Effector memory CD4-positive, alpha-beta T cell (primary cell): ENCODE data around the gene PHF11.

Source experiments
- DNase-seq, 3 donors: peaks; one replicate each; pipeline ENCODE4 v3.0.0-alpha.2; 2020
- H3K27ac ChIP-seq: 2 replicates; pipeline ENCODE4 v1.7.0; 2013; ENCODE audit warnings: mild to moderate bottlenecking, low read length, moderate library complexity; ENCODE audit not compliant: insufficient read depth, poor library complexity, severe bottlenecking
- H3K27me3 ChIP-seq: replicated peaks from 2 replicates; pipeline ENCODE4 v1.7.0; 2013; ENCODE audit warnings: mild to moderate bottlenecking, low read length; ENCODE audit not compliant: insufficient read depth, control insufficient read depth, poor library complexity, severe bottlenecking
- H3K36me3 ChIP-seq: 2 replicates; pipeline ENCODE4 v1.7.0; 2013; ENCODE audit warnings: mild to moderate bottlenecking, low read length, moderate library complexity; ENCODE audit not compliant: control insufficient read depth, insufficient read depth
- H3K4me1 ChIP-seq: 2 replicates; pipeline ENCODE4 v1.7.0; 2013; ENCODE audit warnings: low read length, mild to moderate bottlenecking; ENCODE audit not compliant: control insufficient read depth, insufficient read depth, poor library complexity, severe bottlenecking
- H3K4me3 ChIP-seq: 2 replicates; pipeline ENCODE4 v1.7.0; 2013; ENCODE audit warnings: low read length, low read depth, mild to moderate bottlenecking; ENCODE audit not compliant: insufficient read depth, poor library complexity, severe bottlenecking
- H3K9me3 ChIP-seq: 2 replicates; pipeline ENCODE4 v1.7.0; 2013; ENCODE audit warnings: mild to moderate bottlenecking, low read length, moderate library complexity; ENCODE audit not compliant: control insufficient read depth

Gene PHF11

DNA sequence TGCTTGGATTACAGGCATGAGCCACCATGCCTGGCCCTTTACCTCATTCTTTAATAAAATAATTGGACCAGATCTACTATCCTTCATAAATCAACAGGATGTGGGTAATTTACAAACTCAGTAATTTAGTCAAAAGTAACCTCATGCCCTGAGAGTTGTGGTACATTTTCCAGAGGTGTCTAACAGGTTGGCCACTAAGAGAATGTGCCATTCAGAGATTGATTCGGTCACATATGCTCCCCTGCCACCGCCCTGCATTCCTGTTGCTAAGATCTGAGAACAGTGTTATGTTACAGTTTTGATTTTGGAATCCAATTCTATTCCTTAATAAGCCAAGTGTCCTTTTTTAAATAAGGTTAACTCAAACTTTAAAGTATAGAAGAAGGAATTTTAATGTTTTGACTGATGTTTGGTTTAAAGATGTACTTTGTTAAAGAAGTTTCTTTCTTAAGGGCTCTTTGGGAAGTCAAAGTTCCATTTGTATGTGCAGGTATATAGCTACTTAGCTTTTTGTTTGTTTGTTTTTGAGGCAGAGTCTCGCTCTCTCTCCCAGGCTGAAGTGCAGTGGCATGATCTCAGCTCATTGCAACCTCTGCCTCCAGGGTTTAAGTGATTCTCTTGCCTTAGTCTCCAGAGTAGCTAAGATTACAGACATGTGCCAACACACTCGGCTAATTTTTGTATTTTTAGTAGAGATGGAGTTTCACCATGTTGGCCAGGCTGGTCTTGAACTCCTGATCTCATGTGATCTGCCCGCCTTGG, 29.2 kb downstream of the PHF11 start:
- Histone ChIP-seq H3K27ac (no peak overlapping the region), H3K9me3 (no peaks in the 10 kb centered on the region), H3K4me3 (no peak overlapping the region), H3K36me3 (peaks cover 28% of the 10 kb centered on the region), H3K4me1 (no peaks in the 10 kb centered on the region), H3K27me3 (no peaks in the 10 kb centered on the region)
- DNase-seq, result no peak

DNA sequence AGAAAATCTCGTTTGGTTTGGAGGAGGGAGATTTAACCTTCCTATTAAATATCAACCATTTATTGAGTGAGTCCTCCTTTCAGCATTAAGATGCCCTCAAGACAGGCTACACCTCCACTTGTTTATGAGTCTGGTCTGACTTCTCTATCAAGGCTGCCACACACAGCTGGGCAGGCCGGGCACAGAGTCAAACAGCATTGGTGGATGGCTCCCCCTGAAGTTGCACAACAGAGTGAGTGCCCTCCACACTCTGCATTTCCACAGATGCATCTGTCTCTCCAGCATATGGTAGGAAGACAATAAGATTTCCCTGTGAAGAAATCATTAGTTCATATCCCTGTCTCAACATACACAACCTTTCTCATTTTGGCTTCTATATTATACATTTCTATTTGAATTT, 31.4 kb downstream of the PHF11 start:
- no peak overlapping the region for H3K27ac ChIP-seq
- H3K27me3 ChIP-seq, result no peaks in the 10 kb centered on the region
- peaks cover 17% of the 10 kb centered on the region for H3K36me3 ChIP-seq
- no peaks in the 10 kb centered on the region for H3K4me1 ChIP-seq
- H3K4me3 ChIP-seq, result no peak overlapping the region
- DNase-seq, result no peak
- H3K9me3 ChIP-seq, result no peaks in the 10 kb centered on the region

GRCh38 chr13:49528161-49528560, 32.4 kb downstream of the PHF11 start:
- Histone ChIP-seq H3K36me3 (peaks cover 11% of the 10 kb centered on the region), H3K27ac (no peak overlapping the region)

GRCh38 chr13:49530457-49530856, 34.7 kb downstream of the PHF11 start:
- Histone ChIP-seq H3K36me3 (peaks cover 5% of the 10 kb centered on the region), H3K27ac (no peak overlapping the region), H3K27me3 (no peaks in the 10 kb centered on the region), H3K4me3 (no peak overlapping the region), H3K9me3 (no peaks in the 10 kb centered on the region), H3K4me1 (no peaks in the 10 kb centered on the region)
- no peak for DNase-seq

More at GRCh38 chr13:49528161-49528560, 32.4 kb downstream of the PHF11 start:
- Histone ChIP-seq H3K4me3 (no peak overlapping the region), H3K27me3 (no peaks in the 10 kb centered on the region), H3K9me3 (no peaks in the 10 kb centered on the region), H3K4me1 (no peaks in the 10 kb centered on the region)
- no peak for DNase-seq

DNA sequence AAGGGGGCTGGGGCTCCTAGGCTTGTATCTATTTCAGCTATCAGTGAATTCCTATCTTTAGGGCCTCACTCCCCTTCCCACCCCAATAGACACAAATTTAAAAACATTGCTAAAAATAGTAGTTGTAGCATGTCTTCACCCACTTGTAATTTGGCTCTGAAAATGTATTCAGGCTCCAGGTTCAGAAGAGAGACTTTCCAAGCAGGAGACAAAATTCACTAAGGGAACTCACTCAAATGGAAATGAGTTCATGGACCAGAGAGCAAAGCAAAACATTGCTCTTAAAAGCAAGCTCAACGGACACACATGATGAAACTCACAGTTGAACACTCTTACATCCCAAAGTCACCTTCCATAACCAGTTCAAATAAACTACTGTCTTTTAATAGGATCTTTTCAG, 36.8 kb downstream of the PHF11 start:
- H3K4me1 ChIP-seq, result no peaks in the 10 kb centered on the region
- H3K27ac ChIP-seq, result no peak overlapping the region
- no peak for DNase-seq
- no peak overlapping the region for H3K4me3 ChIP-seq
- no peaks in the 10 kb centered on the region for H3K27me3 ChIP-seq
- no peaks in the 10 kb centered on the region for H3K9me3 ChIP-seq
- H3K36me3 ChIP-seq, result peaks cover 5% of the 10 kb centered on the region

DNA sequence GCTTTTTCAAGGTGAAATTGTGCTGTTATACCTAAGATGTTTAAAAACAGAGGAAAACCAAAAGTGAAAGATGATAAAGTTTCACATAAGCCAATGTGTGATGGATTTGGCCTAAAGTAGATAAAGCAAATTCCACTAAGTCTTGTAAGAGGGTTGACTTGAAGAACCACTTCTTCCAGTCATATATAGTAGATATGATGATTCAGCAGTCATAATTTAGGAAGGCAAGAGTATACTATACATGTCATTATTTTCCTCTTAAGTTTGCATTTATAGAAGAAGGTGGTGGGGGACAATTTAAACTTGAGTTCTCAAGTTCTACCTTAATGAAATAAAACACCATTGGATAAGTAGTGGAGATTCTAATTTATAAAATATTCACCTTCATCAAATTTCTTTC, 37.3 kb downstream of the PHF11 start:
- no peak for DNase-seq
- Histone ChIP-seq H3K4me3 (no peak overlapping the region), H3K27me3 (no peaks in the 10 kb centered on the region), H3K9me3 (no peaks in the 10 kb centered on the region), H3K36me3 (peaks cover 5% of the 10 kb centered on the region), H3K4me1 (no peaks in the 10 kb centered on the region), H3K27ac (no peak overlapping the region)

DNA sequence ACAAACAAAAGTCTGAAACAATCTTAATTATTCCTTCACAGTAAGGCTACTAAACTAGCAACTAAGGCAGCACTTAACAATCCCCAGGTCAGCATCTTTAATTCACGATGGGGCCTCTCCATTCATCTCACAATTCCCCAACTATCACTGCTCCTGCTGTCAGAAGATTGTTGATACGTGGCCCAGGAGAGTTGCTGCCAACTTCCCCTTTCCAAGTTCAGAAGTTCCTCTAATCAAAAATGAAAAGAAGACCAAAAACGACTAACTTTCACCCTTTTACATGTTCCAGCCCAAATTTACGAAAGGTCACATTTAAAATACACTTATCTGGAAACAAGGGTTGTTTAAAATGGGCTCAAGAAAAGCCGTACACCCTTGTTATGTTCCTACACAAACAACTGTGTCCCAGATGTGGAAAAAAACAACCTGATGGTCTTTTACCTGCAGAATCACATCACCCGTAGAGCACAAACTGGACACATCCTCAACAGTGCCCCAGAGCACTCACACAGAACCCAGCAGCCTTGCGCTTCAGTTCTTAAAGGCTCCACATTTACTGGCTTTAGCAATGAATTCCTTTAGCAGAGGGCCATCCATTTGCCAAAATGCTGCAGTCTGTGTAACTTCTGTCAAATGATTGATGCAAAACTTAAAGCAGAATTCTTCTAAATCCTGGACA, 38.0 kb downstream of the PHF11 start:
- H3K4me3 ChIP-seq, result no peak overlapping the region
- H3K9me3 ChIP-seq, result no peaks in the 10 kb centered on the region
- H3K27ac ChIP-seq, result no peak overlapping the region
- peaks cover 1% of the 10 kb centered on the region for H3K36me3 ChIP-seq
- DNase-seq, result no peak
- H3K27me3 ChIP-seq, result no peaks in the 10 kb centered on the region
- no peaks in the 10 kb centered on the region for H3K4me1 ChIP-seq

DNA sequence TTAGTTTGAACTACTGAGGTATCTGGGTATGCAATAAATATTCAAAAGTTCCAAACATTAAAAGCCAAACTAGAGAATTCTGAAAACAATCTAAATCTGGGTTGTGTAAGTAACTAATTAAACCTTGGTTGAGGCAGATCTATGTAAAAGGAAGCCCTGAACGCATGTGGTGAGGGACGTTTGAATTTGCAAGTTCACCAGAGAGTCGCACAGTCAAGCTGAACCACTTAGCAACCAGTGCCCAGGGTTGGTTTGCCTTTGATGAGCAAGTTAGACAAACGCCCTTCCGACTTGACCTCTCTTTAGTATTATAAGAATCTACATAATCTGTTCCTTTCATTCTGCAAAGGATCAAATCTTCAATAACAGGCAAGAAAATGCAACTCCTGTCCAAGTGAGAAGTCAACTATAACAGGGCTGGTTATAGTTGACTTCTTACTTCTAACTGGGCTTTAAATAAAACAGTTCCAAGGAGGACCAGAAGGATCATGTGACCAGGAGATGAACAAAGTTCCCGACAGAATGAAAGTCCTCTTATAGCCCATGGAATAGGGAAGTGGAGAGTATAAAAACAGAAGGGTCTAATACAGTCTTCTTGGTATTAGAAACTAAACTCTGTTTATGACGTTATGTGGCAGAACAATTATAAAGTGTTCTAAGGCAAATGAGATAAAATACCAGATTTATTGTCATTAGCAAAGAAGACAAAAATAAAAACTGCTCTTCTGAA, 40.6 kb downstream of the PHF11 start:
- no peaks in the 10 kb centered on the region for H3K36me3 ChIP-seq
- H3K4me3 ChIP-seq, result no peak overlapping the region
- no peaks in the 10 kb centered on the region for H3K4me1 ChIP-seq
- H3K27ac ChIP-seq, result no peak overlapping the region
- H3K27me3 ChIP-seq, result no peaks in the 10 kb centered on the region
- no peak for DNase-seq
- no peaks in the 10 kb centered on the region for H3K9me3 ChIP-seq

DNA sequence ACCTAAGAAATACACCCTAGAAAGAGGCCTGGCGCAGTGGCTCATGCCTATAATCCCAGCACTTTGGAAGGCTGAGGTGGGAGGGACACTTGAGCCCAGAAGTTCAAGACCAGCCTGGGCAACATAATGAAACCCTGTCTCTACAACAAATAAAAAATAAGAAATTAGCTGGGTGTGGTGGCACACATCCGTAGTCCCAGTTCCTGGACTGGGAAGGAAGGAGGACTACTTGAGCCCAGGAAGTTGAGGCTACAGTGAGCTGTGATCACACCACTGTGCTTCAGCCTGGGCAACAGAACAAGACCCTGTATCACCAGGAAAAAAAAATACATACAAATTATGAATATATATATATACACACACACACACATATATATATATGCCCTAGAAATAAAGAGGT, 42.7 kb downstream of the PHF11 start:
- Histone ChIP-seq H3K27me3 (no peaks in the 10 kb centered on the region), H3K36me3 (no peaks in the 10 kb centered on the region), H3K27ac (no peak overlapping the region), H3K4me1 (no peaks in the 10 kb centered on the region), H3K4me3 (no peak overlapping the region), H3K9me3 (no peaks in the 10 kb centered on the region)
- DNase-seq, result no peak

- no peak overlapping the region for H3K4me3 ChIP-seq
- H3K36me3 ChIP-seq, result peaks cover under 1% of the 10 kb centered on the region
- no peak overlapping the region for H3K27ac ChIP-seq
- DNase-seq, result no peak
- H3K9me3 ChIP-seq, result no peaks in the 10 kb centered on the region
- no peaks in the 10 kb centered on the region for H3K27me3 ChIP-seq
- H3K4me1 ChIP-seq, result no peaks in the 10 kb centered on the region
These were observed 43.6 kb downstream of the PHF11 start for GRCh38 chr13:49539313-49539712.
